KOPT-K1 (cell line): Measurements from ENCODE around the gene HP1BP3.

Source experiments
- H3K27ac ChIP-seq: fragments of 200-600 bp; sonication (generic); 2 replicates; pipeline ENCODE4 v1.5.1; 2016; ENCODE audit warnings: antibody characterized with exemption, mild to moderate bottlenecking, low read depth, low read length; ENCODE audit not compliant: poor library complexity, severe bottlenecking
- H3K36me3 ChIP-seq: fragments of 200-600 bp; sonication (generic); 2 replicates; pipeline ENCODE4 v1.5.1; 2017; ENCODE audit warnings: antibody characterized with exemption, mild to moderate bottlenecking, low read length, moderate library complexity; ENCODE audit not compliant: insufficient read depth
- H3K9me3 ChIP-seq: fragments of 200-600 bp; sonication (generic); 2 replicates; pipeline ENCODE4 v1.5.1; 2017; ENCODE audit warnings: antibody characterized with exemption, low read length, mild to moderate bottlenecking; ENCODE audit not compliant: insufficient read depth, poor library complexity, severe bottlenecking

HP1BP3 gene

DNA sequence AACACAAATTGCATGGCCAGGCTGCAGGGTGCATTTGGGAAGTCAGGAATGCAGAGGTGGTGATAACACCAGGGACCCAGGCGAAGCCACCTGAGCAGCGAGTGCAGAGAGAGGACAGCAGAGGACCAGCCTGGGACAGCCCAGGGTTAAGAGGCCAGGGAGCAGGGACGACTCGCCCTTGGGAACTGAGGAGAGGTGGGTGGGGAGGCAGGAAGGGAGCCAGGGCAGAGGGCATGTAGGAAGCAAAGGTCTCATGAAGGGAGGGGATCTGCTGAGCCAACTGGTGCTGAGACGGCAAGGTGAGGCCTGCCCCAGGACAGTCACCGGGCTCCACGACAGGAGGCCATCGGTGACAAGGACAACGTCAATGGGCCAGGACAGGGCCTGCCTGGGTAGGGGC is 85.7 kb downstream of the HP1BP3 start:
- Histone ChIP-seq H3K27ac (no peak overlapping the region), H3K36me3 (no peaks in the 10 kb centered on the region), H3K9me3 (no peaks in the 10 kb centered on the region)

DNA sequence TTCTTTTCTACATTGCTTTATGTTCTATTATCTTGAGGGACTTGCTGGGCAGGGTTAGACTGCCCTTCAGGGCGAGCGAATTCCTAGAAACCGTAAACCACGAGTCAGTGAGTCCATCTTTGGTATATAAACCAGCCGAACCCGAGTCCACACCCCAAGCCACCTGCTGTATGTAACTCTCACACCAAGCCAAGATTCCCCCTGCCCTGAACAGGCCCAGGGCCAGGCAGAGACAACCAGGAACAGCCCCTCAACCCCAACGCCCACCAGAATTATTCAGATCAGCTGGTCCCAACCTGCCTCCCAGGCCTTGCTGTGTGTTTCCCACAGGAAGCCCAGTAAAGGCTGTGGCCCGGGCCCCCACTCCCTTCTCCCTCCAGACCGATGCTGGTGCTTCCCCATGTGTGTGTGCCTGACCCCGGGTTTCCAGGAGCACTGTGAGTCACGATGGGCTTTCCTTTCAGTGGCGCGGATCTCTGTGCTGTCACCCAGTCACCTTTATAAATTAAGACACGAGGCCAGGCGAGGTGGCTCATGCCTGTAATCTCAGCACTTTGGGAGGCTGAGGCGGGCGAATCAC is 86.4 kb downstream of the HP1BP3 start:
- no peaks in the 10 kb centered on the region for H3K36me3 ChIP-seq

DNA sequence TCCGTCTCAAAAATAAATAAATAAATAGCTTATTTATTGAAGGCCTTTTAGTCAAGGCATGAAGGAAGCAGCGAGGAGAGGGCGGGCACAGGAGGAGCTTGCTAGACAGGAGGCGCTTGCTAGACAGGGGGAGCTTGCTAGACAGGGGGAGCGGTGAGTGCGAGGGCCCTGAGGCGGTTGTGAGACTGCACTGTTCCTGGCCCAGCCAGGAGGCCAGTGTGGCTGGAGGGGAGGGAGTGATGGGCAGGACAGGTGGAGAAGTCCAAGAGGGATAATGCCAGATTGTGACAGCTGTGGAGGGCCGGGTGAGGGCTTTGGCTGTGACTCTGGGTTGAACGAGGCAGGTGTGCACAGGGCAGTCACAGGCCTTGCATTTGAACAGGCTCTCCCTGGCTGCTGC is 87.5 kb downstream of the HP1BP3 start:
- Histone ChIP-seq H3K36me3 (no peaks in the 10 kb centered on the region), H3K27ac (no peak overlapping the region), H3K9me3 (no peaks in the 10 kb centered on the region)

More for the DNA sequence above, 86.4 kb downstream of the HP1BP3 start:
- Histone ChIP-seq H3K27ac (no peak overlapping the region), H3K9me3 (no peaks in the 10 kb centered on the region)

DNA sequence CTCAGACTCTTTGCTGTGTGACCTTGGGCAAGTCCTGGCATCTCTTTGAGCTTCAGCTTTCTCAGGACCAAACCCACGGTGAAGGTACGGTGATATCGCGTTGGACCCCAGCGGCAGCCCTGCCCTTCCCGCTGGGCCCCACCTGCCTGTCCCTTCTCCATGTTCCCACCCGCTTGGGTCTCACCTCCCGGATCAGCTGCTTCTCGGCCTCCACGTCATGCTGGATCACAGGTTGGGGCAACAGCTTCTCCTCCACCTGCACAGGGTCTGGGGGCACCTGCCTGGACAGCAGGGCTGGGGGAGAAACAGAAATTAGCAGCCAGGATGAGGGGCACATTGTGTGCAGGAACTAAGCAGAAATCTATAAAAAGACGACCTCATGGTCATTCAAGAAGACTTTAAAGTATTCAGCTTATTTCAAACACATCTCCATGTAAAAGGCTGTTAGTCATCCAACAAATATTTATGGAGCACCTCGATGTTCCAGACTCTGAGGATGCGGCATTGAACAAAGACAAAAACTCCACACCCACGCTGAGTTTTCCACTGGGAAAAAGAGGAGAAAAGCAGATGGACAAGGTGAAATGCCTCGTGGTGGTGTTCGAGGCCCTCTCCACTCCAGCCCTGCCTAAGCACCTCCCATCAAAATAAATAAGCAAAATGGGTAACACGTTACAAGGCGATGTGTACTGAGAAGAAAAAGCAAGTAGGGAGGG is 88.8 kb downstream of the HP1BP3 start:
- no peaks in the 10 kb centered on the region for H3K36me3 ChIP-seq
- H3K9me3 ChIP-seq: no peaks in the 10 kb centered on the region
- H3K27ac ChIP-seq: no peak overlapping the region

DNA sequence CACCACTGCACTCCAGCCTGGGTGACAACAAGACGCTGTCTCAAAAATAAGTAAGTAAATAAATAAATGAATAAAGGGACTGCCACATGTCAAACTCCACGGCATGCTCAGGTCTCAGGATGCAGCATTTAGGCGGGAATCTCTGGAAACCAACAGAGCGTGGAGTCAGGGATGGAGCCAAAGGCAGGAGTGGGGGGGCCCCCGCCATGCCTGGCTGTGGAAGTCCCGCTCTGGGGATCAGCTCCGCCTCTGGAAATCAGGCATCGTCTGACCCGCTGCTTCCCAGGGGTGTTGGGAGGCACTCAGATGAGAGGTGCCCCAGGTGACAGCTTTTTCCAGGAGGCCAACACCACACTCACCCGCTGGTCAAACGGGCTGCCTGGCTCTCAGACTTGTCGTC is 89.5 kb downstream of the HP1BP3 start:
- Histone ChIP-seq H3K27ac (no peak overlapping the region), H3K9me3 (no peaks in the 10 kb centered on the region), H3K36me3 (no peaks in the 10 kb centered on the region)

DNA sequence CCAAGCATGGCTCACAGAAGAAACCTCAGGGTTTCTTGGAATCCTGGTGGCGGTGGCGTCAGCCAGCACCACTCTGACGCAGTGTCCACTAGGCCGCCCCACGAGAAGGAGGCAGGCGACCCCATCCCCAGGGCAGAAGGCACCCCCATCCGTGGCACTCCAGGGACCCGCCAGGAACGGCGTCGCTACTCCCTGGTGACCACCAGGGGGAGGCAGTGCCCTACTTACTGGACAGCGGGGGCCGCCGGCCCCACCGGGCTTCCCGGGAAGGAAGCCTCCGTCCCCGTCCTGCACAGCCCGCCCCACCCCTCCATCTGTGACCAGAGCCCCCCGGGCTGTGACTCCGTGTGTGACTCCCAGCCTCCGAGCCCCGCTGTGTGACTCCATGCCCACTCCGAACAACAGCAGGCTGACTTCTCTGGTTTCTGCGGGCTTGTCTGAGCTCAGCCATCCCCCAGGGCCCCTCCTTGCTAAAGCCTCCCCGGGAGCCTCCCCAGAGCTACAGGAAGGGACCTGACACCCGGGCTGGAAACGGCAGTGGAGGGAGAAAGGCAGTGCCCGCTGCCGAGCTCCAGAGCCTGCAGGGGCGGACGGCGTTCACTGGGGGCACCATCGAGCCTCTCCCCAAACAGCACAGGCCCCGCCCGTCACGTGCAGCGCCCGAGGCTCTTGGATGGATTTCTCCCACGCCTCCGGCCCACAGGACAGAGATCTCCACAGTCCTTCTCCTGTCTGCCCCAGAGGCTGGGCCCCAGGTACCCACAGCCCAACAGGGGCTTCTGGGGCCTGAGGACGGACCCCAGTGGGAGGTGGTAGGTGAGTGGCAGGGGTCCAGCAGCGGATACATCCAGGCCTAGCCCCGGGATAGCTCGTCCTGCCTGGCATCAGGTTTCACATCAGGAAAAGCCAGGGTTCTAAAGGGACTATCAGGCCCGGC is 90.4 kb downstream of the HP1BP3 start:
- no peaks in the 10 kb centered on the region for H3K9me3 ChIP-seq
- no peaks in the 10 kb centered on the region for H3K36me3 ChIP-seq
- H3K27ac ChIP-seq: peak overlapping the region; percentile 41

DNA sequence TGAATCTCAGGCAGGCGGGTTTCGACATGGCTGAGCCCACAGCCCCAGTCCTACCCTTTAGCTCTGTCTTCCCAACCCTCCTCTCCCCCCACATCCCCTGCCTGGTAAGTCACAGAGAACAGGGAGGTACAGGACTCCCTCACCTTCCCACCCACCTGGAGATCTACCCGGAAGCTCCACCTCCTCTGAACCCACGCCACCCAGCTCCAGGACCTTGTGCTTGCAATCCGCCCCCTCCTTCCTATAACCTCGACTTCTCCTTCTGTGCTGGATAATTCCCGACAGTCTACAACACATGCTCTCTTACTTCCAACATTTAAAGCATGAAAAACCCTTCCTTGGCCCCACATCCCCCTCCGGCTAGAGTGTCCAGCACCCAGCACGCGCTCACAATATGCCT is 91.6 kb downstream of the HP1BP3 start:
- Histone ChIP-seq H3K9me3 (no peaks in the 10 kb centered on the region), H3K27ac (no peak overlapping the region), H3K36me3 (no peaks in the 10 kb centered on the region)

DNA sequence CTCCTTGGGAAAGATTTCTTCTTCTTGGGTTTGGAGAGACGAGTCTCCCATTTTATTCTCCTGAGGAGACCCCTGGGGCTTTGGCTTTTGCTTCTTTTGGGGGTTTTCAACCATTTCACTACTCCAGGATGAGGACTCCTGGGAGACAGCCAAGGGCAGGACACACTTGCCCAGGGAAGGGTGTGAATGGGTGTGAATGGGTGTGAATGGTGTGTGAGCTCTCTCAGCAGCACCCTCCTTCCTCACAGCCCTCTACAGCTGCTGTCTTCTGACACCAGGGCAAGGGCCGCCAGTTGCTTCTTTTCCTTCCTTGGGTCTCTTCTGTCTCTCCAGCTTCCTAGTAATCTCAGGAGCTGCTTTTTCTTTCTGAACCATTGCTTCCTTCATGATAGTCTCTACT is 93.5 kb downstream of the HP1BP3 start:
- Histone ChIP-seq H3K36me3 (no peaks in the 10 kb centered on the region), H3K9me3 (no peaks in the 10 kb centered on the region), H3K27ac (no peak overlapping the region)
